GM18867 (cell line): ENCODE results near the gene IGLL5.

ENCODE experiments used
- ATAC-seq: cut with Tn5 transposase; IDR thresholded peaks from one replicate; pipeline ENCODE4 v1.9.1; 2021; ENCODE audit warnings: mild to moderate bottlenecking, moderate library complexity; ENCODE audit not compliant: unreplicated experiment

The IGLL5 gene

DNA sequence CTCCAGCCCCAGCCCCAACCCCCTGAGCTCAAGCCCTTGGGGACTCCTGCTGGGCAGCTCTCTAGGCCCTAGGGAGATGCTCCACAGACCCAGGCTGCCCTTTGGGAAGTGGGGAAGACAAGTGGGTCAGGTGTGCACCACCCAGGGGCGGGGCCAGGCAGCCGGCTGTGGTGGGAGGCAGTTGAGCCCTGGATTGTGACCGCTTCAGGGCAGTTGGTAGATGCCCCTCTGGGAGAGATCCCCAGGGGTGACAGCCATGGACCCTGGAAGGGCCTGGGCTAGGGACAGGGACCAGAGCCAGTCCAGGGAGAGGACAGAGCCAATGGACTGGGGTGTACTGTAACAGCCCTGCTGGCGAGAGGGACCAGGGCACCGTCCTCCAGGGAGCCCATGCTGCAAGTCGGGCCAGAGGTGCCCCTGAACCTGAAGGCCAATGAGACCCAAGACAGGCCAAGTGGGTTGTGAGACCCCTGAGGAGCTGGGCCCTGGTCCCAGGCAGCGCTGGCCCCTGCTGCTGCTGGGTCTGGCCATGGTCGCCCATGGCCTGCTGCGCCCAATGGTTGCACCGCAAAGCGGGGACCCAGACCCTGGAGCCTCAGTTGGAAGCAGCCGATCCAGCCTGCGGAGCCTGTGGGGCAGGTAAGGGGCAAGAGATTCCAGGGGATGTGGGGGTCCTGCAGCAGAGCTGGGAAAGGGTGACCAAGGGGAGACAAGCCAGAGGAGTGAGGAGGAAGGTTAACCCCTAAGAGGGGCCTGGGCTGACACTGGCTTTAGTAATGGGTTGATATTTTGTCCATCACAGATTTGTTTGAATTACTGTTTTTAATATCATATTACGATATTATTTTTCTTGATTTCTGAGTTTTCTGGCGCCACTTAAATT, at the start of gene IGLL5:
Gene IGLL5, plus strand, starts transcription at position 196 of the 883 bp plus-strand sequence. Its CDS starts 238 bp downstream, at position 434.
- ATAC-seq, result no peak

DNA sequence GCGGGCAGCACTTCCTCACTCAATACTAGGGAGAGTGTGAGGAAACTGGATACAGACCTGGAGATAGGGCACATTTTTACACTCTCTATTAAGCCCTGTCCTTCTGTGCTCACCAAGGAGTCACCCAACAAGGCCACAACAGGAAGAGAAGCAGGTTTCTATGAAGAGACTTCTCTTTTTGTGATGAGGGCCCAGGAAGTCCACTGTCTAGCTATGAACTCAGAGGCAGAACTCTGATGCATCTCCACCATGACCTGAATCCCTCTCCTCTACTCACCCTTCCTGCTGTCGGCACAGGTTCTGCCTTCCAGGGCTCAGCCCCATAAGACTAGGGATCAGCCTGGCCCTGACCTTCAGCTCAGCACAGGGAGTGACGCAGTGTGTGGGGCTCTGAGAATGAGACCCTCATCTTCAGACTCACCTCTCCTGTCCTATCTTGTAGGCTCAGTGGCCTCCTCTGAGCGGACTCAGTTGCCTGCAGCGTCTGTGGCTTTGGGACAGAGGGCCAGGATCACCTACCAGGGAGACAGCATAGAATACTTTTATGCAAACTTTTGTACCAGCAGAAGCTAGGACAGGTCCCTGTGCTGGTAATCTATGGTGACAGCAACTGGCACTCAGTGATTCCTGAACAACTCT, 49.3 kb upstream of the IGLL5 start:
- no peak for ATAC-seq

DNA sequence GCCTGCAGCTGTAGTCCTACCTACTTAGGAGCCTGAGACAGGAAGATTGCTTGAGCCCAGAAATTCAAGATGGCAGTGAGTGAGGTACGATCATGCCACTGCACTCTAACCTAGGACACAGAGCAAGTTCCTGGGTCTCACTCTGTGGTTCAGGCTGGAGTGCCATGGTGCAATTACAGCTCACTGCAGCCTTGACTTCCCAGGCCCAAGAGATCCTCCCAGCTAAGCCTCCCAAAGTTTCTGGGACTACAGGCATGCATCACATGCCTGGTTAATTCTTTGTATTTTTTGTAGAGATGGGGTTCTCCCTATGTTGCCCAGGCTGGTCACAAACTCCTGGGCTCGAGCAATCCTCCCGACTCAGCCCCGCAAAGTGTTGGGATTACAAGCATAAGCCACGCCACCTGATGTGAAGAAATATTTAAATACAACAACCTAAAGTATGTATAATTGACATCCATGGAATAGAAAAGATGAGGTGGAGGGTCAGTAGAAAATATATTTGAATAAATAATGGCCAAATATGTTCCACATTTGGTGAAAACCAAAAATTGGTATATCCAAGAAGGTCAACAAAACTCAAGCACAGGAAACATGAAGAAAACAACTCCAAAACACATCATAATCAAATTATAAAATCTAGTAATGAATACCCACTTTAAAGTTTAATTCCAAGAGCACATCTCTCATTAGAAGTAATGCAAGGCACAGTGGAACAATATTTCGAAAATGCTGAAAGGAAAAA, 47.9 kb upstream of the IGLL5 start:
- no peak for ATAC-seq

DNA sequence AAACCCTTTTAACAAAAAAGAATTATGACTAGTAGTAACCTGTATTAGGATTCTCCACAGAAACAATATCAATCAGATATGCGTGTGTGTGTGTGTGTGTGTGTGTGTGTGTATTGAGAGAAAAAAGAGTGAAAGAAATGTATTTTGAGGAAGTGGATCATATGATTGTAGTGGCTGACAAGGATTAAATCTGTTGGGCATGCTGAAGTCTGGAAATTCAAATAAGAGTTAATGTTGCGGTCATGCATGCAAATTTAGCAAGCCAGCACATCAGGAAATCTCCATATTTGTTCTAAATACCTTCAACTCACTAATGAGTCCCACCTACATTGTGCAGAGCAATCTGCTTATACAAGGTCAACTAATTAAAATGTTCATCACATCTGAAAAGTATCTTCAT, 46.8 kb upstream of the IGLL5 start:
- ATAC-seq, result no peak

DNA sequence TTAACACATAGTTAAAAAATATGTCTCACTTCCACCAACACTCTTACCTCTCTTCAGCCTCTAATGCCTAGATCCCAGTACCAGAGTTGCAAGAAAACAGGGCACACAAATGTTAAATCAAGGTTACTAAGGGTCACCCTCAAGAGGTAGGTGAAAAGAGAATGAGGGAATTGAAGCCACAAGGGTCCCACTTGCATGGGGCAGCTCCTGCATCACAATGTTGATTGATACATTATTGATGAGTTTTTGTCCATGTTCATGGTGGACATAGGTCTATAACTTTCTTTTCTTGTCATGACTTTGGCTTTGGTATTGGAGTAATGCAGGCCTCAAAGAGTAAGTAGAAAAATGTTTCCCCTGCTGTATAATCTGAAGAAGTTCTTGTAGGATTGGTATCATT, 46.0 kb upstream of the IGLL5 start:
- ATAC-seq, result no peak

DNA sequence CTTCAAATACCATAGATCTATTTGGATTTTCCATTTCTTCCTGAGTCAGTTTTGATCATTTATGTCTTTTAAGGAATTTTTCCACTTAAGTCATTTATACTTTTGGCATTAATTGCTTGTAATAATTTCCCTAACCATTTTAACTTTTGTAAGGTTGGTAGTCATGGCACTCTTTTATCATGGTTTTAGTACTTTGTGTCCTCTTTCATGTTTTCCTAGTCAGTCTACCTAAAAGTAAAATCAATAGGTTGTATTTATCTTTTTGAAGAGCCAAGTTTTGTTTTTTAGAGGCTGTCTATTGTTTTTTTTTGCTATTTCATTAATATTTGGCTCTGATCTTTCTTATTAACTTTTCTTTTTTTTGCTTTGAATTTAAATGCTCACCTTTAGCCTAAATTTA, 45.5 kb upstream of the IGLL5 start:
- ATAC-seq, result no peak

DNA sequence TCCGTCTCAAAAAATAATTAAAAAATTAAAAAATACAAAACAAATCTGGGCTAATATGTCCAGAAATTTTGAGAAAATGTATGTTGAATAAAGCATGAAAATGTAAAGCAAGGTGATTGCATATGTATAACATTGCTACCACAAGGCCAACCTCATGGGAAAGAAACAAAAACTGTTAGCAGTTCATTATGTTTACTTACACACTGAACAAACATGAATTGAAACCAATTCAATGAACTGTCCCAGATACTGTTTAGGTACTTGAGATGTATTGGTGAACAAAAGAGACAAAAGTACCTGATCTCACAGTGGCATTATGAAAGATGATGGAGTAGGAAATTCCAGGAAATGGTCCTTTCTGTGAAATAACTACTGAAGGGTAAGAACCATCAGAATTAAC, 43.8 kb upstream of the IGLL5 start:
- no peak for ATAC-seq

DNA sequence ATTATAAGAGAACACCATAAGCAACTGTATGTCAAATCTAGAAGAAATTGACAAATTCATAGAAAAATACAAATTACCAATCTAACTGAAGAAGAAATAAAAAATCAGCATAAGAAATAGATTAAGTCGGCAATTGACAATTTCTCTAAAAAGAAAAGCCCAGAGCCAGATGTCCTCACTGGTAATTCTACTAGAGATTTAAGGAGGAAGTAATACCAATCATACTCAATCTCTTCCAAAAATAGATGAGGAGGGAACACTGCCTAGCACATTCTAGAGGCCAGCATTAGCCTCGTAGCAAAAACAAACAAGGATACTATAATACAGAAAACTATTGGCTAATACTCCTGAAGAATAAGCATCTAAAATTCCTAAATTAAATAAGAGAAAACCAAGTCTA, 40.4 kb upstream of the IGLL5 start:
- no peak for ATAC-seq

DNA sequence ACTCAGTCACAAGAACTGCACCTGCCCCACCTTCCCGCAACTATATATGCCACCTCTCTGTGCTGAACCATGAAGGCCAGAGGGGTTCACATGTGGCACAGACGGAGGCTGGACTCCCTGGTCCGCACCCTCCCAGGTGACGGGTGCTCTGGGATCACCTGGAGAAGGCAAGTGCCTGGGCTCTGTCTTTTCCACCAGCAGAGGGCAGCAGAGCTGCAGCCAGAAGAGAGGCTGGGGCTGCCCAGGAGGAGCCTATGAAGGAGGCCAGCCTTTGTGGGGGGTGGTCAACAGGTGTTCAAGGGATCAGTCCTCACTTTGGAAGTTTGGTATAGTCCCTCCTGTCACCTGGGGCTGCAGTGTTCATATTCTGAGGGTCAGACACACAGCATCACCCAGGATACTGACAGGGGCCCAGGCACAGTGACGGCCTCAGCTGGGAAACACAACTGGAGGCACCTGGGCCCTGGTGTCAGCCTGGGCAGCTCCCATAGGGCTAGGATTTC, 39.2 kb upstream of the IGLL5 start:
- ATAC-seq, result no peak

DNA sequence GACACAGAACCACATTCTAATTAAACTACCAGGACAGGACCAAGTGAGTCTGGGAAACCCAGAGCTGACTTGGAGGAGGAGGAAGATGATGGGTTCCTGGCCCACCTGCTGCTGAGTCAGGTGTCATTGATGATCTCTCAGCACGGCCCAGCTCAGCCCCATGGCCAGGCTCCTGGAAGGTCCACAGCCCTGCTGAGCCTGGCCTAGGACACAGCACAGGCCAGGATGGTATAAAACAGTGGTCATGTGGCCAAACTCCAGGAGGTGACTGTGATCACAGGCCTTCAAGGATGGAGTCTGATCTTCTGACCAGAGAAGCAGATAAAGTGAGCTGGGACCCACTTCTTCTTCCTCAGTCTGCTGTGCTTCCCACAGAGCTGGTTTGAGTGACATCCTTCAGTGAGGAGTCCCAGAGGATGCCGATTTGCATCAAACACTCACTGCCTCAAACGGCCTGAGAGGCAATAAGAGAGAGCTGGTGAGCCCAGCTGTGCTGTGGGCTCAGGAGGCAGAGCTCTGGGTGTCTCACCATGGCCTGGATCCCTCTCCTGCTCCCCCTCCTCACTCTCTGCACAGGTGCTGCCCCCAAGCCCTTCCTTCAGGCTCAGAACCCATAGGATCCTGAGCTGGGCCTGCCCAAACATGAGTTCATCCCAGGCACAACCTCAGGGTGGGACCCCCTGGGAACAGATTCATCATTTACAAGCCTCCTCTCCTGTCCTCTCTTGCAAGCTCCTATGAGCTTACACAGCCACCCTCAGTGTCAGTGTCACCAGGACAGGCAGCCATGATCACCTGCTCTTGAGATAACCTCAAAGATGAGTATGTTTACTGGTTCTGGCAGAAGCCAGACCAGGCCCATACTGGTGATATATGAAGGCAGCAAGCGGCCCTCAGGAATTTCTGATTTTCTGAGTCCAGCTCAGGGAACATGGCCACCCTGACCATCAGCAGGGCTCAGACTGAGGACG, 37.7 kb upstream of the IGLL5 start:
- no peak for ATAC-seq

DNA sequence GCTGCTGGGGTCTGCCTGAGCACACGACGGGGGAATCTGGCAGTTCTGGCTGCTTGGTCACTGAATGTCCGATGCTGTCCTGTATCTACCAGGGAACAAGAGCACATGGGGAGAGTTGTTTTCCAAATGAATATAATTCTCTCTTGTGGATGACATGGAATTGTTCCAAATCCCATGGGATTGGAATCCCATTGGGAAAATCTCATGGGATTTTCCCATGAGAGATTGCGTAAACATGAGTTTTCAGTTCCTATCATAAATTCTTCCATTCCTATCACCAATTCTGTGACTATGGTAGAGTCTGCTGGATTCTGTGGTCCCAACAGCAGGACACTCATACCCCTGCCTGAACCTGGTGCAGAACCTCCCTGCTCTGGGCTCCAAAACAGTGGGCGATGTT, 35.6 kb upstream of the IGLL5 start:
- ATAC-seq, result no peak

DNA sequence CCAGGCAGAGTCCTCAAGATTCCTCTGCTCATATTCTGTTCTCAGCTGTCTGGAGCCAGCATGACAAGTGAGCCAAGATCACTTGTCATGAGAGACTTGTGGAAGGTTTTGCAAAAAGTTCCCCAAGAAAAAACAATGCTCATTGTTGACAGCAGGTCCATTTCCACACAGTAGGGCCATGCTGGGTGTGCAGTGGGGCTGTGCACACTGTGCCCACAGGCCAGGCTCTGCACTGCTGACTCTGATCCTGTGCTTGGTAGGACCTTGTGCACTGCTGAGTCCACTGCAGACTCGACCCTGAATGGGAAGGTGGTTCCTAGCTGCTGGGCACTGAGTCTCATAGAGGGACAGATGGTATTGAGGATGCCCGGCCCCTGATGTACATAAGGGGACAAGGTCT, 33.9 kb upstream of the IGLL5 start:
- no peak for ATAC-seq

DNA sequence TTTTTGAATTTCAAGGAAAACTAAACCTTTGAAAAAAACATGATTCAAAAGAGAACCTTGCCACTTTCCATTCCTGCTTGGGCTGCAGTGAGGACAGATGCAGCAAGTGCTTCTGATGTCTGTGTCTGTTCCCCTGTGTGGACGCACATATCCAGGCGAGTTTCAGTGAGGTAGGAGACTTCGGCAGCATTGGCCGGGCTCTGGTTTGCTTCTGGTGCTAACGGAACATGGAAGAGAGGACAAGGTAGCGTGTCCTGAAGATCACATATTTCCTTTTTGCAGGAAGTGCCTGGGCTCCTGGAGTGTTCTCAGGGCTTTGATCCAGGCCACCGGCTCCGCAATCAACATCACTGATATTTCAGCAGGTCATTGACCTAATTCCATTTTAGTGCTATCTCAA, 33.1 kb upstream of the IGLL5 start:
- no peak for ATAC-seq

DNA sequence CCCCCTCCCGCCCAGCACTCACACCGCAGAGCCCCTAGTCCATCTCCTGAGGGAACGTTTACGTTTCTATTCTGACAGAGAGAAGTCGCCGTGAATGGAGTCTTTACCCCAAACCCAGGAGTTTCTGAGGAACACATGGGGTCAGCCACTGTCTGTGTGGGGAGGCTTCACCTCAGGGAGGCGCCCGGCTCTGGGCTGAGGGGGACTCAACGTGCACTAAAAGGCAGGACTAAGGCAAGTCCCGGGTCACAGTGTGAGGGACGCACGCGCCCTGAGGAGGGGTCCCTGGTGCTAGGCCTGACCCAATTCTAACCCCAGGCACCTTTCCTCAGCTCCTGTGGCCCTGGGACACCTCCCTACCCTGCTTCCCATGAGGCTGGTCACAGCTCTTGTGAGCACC, 32.5 kb upstream of the IGLL5 start:
- ATAC-seq, result no peak

DNA sequence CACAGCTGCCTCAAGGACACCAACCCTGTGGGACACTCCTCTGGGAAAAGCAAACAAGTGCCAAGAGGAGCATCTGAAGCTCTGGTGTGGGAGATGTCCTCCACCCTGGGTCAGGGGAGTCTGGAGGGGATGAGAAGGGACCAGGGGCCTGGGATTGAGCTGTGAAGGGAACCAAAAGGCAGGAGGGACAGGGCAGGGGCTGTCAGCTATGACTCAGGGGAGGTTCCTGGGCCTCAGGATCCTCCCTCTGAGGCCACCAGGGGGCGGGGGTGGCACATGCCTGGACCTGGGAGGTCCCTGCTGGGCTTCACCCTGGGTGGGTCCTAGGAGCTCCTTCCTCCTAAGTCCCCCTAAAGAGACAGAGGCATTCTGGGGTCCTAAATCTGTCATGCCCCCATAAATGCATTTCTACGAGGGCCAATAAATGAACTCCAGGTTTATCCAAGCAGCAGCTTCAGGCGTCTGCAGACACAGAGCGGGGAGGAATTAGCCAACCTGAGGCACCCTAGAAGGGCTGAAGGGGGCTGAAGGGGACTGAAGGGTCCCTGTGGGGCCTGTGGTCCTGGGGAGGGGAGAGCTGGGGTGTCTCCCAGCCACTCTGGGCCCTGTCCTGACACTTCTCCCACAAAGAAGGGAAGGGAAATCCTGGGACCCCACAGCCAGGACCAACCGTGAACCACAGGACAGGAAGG, 31.9 kb upstream of the IGLL5 start:
- no peak for ATAC-seq

DNA sequence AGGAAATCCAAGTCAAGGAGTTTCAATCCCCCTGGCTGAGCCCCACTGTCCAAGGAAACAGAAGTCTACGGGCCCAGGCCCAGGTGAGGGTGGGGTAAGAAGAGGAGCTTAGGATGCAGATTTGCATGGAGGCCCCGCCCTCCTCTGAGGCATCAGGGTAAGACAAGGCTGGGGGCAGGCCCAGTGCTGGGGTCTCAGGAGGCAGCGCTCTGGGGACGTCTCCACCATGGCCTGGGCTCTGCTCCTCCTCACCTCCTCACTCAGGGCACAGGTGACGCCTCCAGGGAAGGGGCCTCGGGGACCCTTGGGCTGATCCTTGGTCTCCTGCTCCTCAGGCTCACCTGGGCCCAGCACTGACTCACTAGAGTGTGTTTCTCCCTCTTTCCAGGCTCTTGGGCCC, 31.3 kb upstream of the IGLL5 start:
- ATAC-seq, result no peak

DNA sequence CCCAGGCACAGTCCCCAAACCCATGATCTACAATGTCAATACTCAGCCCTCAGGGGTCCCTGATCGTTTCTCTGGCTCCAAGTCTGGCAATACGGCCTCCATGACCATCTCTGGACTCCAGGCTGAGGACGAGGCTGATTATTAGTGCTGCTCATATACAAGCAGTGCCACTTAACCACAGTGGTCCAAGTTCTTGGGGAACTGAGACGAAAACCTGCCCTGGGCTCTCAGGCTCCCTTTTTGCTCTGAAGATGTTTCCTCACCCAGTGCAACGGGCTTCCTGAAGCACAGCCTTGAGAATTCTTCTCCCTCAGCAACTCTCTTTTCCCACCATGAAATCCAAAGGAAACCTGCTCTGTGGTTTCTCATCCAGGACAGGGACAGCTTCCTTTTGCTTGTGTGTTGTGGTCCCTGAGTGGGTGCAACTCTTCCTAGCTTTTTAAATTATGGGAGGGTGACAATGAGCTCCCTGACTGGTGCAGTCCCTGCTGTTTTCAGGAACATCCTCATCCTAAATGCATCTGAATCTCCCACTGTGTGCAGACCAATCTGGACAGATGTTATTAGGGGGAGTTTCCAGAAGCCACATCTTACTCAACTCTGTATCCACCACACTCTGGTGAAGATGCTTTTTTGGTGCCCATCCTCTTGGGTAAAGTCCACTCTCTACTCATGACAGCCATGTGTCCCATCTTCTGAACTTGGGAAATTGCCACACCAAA, 30.6 kb upstream of the IGLL5 start:
- ATAC-seq, result no peak

DNA sequence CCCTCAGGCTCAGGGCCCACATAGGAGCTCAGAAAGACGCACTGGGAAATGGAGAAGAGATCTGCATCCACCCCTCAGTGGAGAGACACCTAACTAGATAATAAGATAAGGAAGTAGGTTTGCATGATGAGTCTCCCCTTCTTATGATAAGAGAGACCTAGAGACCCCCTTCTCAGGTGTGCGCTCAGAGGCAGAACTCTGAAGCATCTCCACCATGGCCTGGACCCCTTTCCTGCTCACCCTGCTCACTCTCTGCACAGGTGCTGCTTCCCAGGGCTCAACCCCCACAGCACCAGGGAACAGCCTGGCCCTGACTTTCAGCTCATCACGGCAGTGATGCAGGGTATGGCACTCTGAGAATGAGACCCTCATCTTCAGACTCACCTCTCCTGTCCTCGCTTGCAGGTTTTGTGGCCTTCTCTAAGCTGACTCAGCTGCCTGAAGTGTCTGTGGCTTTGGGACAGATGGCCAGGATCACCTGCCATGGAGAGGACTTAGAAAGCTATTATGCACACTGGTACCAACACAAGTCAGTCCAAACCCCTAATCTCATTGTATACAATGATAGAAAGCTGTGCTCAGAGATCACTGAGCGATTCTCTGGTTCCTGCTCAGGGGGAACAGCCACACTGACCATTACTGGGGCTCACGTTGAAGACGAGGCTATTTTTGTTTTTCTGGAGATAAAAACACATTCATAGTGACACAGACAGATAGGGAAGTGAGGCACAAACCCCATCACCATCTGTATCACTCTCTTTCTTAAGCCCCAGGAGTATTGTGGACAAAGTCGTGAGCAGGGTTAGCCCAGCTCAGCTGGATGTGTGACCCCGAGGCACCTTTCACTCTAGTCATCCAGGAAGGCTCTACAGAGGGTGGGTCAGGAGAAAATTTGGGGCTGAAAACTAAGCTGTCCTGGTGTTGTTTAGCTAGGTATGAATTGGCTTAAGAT, 29.7 kb upstream of the IGLL5 start:
- ATAC-seq, result no peak
